Measurements from ENCODE around the gene SCN2A.

Gene SCN2A

GRCh38 chr2:165248238-165248637 lies 9.0 kb downstream of the SCN2A start:
- H4K8ac ChIP-seq (ENCODE audit: low read depth, low read length), result no peak overlapping the region
- no peak overlapping the region for H3K4me3 ChIP-seq (ENCODE audit: low read length in 2 of 2)
- H3K9ac ChIP-seq (ENCODE audit: low read depth, low read length, poor library complexity), result no peak overlapping the region
- H2AFZ ChIP-seq (ENCODE audit: low read length), result no peak overlapping the region
- H3K4ac ChIP-seq (ENCODE audit: low read length), result no peak overlapping the region
- no peak overlapping the region for H2BK15ac ChIP-seq (ENCODE audit: low read length)
- 100% methylated on average over 1 to 2 of the region's 2 CpGs for WGBS, 2 donors (ENCODE audit: extremely low coverage in 2 of 2, insufficient read length in 2 of 2, insufficient replicate concordance in 1 of 2)
- no peak overlapping the region for H3K4me2 ChIP-seq (ENCODE audit: insufficient read depth, low read length, poor library complexity, severe bottlenecking)
- no peak overlapping the region for H3K23ac ChIP-seq (ENCODE audit: low read depth, low read length, poor library complexity)
- DNase-seq (ENCODE audit: low spot score), result no peak
- H2BK5ac ChIP-seq (ENCODE audit: low read length), result no peak overlapping the region
- no peak overlapping the region for H4K91ac ChIP-seq (ENCODE audit: low read depth, low read length, poor library complexity)
- H3K27me3 ChIP-seq (ENCODE audit: control insufficient read depth in 3 of 3, insufficient read depth in 3 of 3, low read depth in 1 of 3, low read length in 3 of 3), result no peaks in the 10 kb centered on the region
- H3K36me3 ChIP-seq (replicated peaks in 1 of 2; ENCODE audit: control insufficient read depth in 2 of 2, insufficient read depth in 2 of 2, low read length in 2 of 2), result no peaks in the 10 kb centered on the region
- H3K9me3 ChIP-seq (replicated peaks in 1 of 2; ENCODE audit: control insufficient read depth in 2 of 2, insufficient read depth in 1 of 2, low read depth in 1 of 2, low read length in 2 of 2), result no peaks in the 10 kb centered on the region
- no peak overlapping the region for H2BK12ac ChIP-seq (ENCODE audit: low read length)
- H3K27ac ChIP-seq (replicated peaks; ENCODE audit: low read length), result no peak overlapping the region
- H3K14ac ChIP-seq (ENCODE audit: low read length), result no peak overlapping the region
- no peak overlapping the region for H2BK120ac ChIP-seq (ENCODE audit: low read depth, low read length)
- no peaks in the 10 kb centered on the region for H3K79me1 ChIP-seq (ENCODE audit: low read depth, low read length)
- no peak overlapping the region for H2AK5ac ChIP-seq (ENCODE audit: low read depth, low read length)
- H3K18ac ChIP-seq (ENCODE audit: low read length), result no peak overlapping the region
- no peaks in the 10 kb centered on the region for H3K4me1 ChIP-seq (ENCODE audit: control insufficient read depth in 2 of 2, insufficient read depth in 1 of 2, low read depth in 1 of 2, low read length in 2 of 2)

GRCh38 chr2:165251366-165251765 lies 12.2 kb downstream of the SCN2A start:
- H3K9me3 ChIP-seq (replicated peaks in 1 of 2; ENCODE audit: control insufficient read depth in 2 of 2, insufficient read depth in 1 of 2, low read depth in 1 of 2, low read length in 2 of 2), result no peaks in the 10 kb centered on the region
- H3K4me3 ChIP-seq (ENCODE audit: low read length in 2 of 2), result no peak overlapping the region
- no peaks in the 10 kb centered on the region for H3K79me1 ChIP-seq (ENCODE audit: low read depth, low read length)
- H3K9ac ChIP-seq (ENCODE audit: low read depth, low read length, poor library complexity), result no peak overlapping the region
- no peak overlapping the region for H3K23ac ChIP-seq (ENCODE audit: low read depth, low read length, poor library complexity)
- no peak overlapping the region for H3K14ac ChIP-seq (ENCODE audit: low read length)
- H4K8ac ChIP-seq (ENCODE audit: low read depth, low read length), result no peak overlapping the region
- no peak overlapping the region for H2AFZ ChIP-seq (ENCODE audit: low read length)
- no peak overlapping the region for H4K91ac ChIP-seq (ENCODE audit: low read depth, low read length, poor library complexity)
- no peak for DNase-seq (ENCODE audit: low spot score)
- H2BK12ac ChIP-seq (ENCODE audit: low read length), result no peak overlapping the region
- H3K27me3 ChIP-seq (ENCODE audit: control insufficient read depth in 3 of 3, insufficient read depth in 3 of 3, low read depth in 1 of 3, low read length in 3 of 3), result no peaks in the 10 kb centered on the region
- H2BK120ac ChIP-seq (ENCODE audit: low read depth, low read length), result no peak overlapping the region
- no peaks in the 10 kb centered on the region for H3K36me3 ChIP-seq (replicated peaks in 1 of 2; ENCODE audit: control insufficient read depth in 2 of 2, insufficient read depth in 2 of 2, low read length in 2 of 2)
- H2BK15ac ChIP-seq (ENCODE audit: low read length), result no peak overlapping the region
- H3K4me2 ChIP-seq (ENCODE audit: insufficient read depth, low read length, poor library complexity, severe bottlenecking), result no peak overlapping the region
- H3K4ac ChIP-seq (ENCODE audit: low read length), result no peak overlapping the region
- H2AK5ac ChIP-seq (ENCODE audit: low read depth, low read length), result no peak overlapping the region
- H3K18ac ChIP-seq (ENCODE audit: low read length), result no peak overlapping the region
- no CpG with 5 or more reads among the region's 4 CpGs for WGBS, 2 donors (ENCODE audit: extremely low coverage in 2 of 2, insufficient read length in 2 of 2, insufficient replicate concordance in 1 of 2)
- no peak overlapping the region for H3K27ac ChIP-seq (replicated peaks; ENCODE audit: low read length)
- no peaks in the 10 kb centered on the region for H3K4me1 ChIP-seq (ENCODE audit: control insufficient read depth in 2 of 2, insufficient read depth in 1 of 2, low read depth in 1 of 2, low read length in 2 of 2)
- H2BK5ac ChIP-seq (ENCODE audit: low read length), result no peak overlapping the region

- no peak overlapping the region for H3K4me3 ChIP-seq (ENCODE audit: low read length in 2 of 2)
- no peak overlapping the region for H3K14ac ChIP-seq (ENCODE audit: low read length)
- no peak overlapping the region for H2BK15ac ChIP-seq (ENCODE audit: low read length)
- H3K36me3 ChIP-seq (replicated peaks in 1 of 2; ENCODE audit: control insufficient read depth in 2 of 2, insufficient read depth in 2 of 2, low read length in 2 of 2), result no peaks in the 10 kb centered on the region
- no peak overlapping the region for H3K27ac ChIP-seq (replicated peaks; ENCODE audit: low read length)
- H3K4ac ChIP-seq (ENCODE audit: low read length), result no peak overlapping the region
- H3K18ac ChIP-seq (ENCODE audit: low read length), result no peak overlapping the region
- no peak overlapping the region for H2BK12ac ChIP-seq (ENCODE audit: low read length)
- no peak overlapping the region for H3K4me2 ChIP-seq (ENCODE audit: insufficient read depth, low read length, poor library complexity, severe bottlenecking)
- H3K9ac ChIP-seq (ENCODE audit: low read depth, low read length, poor library complexity), result no peak overlapping the region
- H2AFZ ChIP-seq (ENCODE audit: low read length), result no peak overlapping the region
- no peak for DNase-seq (ENCODE audit: low spot score)
- no peak overlapping the region for H2BK120ac ChIP-seq (ENCODE audit: low read depth, low read length)
- H3K79me1 ChIP-seq (ENCODE audit: low read depth, low read length), result no peaks in the 10 kb centered on the region
- H3K27me3 ChIP-seq (ENCODE audit: control insufficient read depth in 3 of 3, insufficient read depth in 3 of 3, low read depth in 1 of 3, low read length in 3 of 3), result no peaks in the 10 kb centered on the region
- no peaks in the 10 kb centered on the region for H3K9me3 ChIP-seq (replicated peaks in 1 of 2; ENCODE audit: control insufficient read depth in 2 of 2, insufficient read depth in 1 of 2, low read depth in 1 of 2, low read length in 2 of 2)
- H2AK5ac ChIP-seq (ENCODE audit: low read depth, low read length), result no peak overlapping the region
- H2BK5ac ChIP-seq (ENCODE audit: low read length), result no peak overlapping the region
- H3K23ac ChIP-seq (ENCODE audit: low read depth, low read length, poor library complexity), result no peak overlapping the region
- H3K4me1 ChIP-seq (ENCODE audit: control insufficient read depth in 2 of 2, insufficient read depth in 1 of 2, low read depth in 1 of 2, low read length in 2 of 2), result no peaks in the 10 kb centered on the region
- H4K91ac ChIP-seq (ENCODE audit: low read depth, low read length, poor library complexity), result no peak overlapping the region
- no peak overlapping the region for H4K8ac ChIP-seq (ENCODE audit: low read depth, low read length)
Measured at GRCh38 chr2:165253178-165253577, 14.0 kb downstream of the SCN2A start.

GRCh38 chr2:165256618-165257017 lies 17.4 kb downstream of the SCN2A start:
- Histone ChIP-seq H3K36me3 (replicated peaks in 1 of 2; ENCODE audit: control insufficient read depth in 2 of 2, insufficient read depth in 2 of 2, low read length in 2 of 2) (no peaks in the 10 kb centered on the region), H2BK5ac (ENCODE audit: low read length) (no peak overlapping the region), H3K79me1 (ENCODE audit: low read depth, low read length) (no peaks in the 10 kb centered on the region), H2BK12ac (ENCODE audit: low read length) (no peak overlapping the region), H3K27ac (replicated peaks; ENCODE audit: low read length) (no peak overlapping the region), H4K8ac (ENCODE audit: low read depth, low read length) (no peak overlapping the region), H3K18ac (ENCODE audit: low read length) (no peak overlapping the region), H3K4me2 (ENCODE audit: insufficient read depth, low read length, poor library complexity, severe bottlenecking) (no peak overlapping the region), H2AK5ac (ENCODE audit: low read depth, low read length) (no peak overlapping the region), H3K14ac (ENCODE audit: low read length) (no peak overlapping the region), H3K9ac (ENCODE audit: low read depth, low read length, poor library complexity) (no peak overlapping the region), H3K4me1 (ENCODE audit: control insufficient read depth in 2 of 2, insufficient read depth in 1 of 2, low read depth in 1 of 2, low read length in 2 of 2) (no peaks in the 10 kb centered on the region), H4K91ac (ENCODE audit: low read depth, low read length, poor library complexity) (no peak overlapping the region), H3K9me3 (replicated peaks in 1 of 2; ENCODE audit: control insufficient read depth in 2 of 2, insufficient read depth in 1 of 2, low read depth in 1 of 2, low read length in 2 of 2) (no peaks in the 10 kb centered on the region), H2BK120ac (ENCODE audit: low read depth, low read length) (no peak overlapping the region), H3K23ac (ENCODE audit: low read depth, low read length, poor library complexity) (no peak overlapping the region), H3K4ac (ENCODE audit: low read length) (no peak overlapping the region), H3K27me3 (ENCODE audit: control insufficient read depth in 3 of 3, insufficient read depth in 3 of 3, low read depth in 1 of 3, low read length in 3 of 3) (no peaks in the 10 kb centered on the region), H2AFZ (ENCODE audit: low read length) (no peak overlapping the region), H3K4me3 (ENCODE audit: low read length in 2 of 2) (no peak overlapping the region), H2BK15ac (ENCODE audit: low read length) (no peak overlapping the region)
- DNase-seq (ENCODE audit: low spot score), result no peak
- WGBS, 2 donors (ENCODE audit: extremely low coverage in 2 of 2, insufficient read length in 2 of 2, insufficient replicate concordance in 1 of 2), result no CpG with 5 or more reads among the region's 2 CpGs
